SK-N-SH (cell line): ENCODE measurements around the gene SOX2.

ENCODE experiments used
- GABPA ChIP-seq: IDR thresholded peaks from 2 replicates; pipeline ENCODE4 v1.4.0; 2012; ENCODE audit warnings: low read depth, mild to moderate bottlenecking
- RCOR1 ChIP-seq: fragments of 150-350 bp; IDR thresholded peaks from 2 replicates; pipeline ENCODE4 v1.6.1; 2017; ENCODE audit warnings: antibody characterized with exemption, low read length
- TAF1 ChIP-seq: IDR thresholded peaks from 2 replicates; pipeline ENCODE4 v1.6.1; 2012; ENCODE audit warnings: low read depth, mild to moderate bottlenecking, low read length, moderate library complexity, borderline replicate concordance
- TCF12 ChIP-seq: IDR thresholded peaks from 2 replicates; pipeline ENCODE4 v1.4.0; 2012
- TF ChIP-seq, protein P1 (sequence below): fragments of 200-600 bp; sonication (generic); IDR thresholded peaks from 2 replicates; pipeline ENCODE4 v1.6.1; 2017; ENCODE audit warnings: antibody characterized with exemption, mild to moderate bottlenecking, moderate library complexity

GRCh38 chr3:181700168-181701087 is 11.3 kb upstream of the SOX2 start:
- TF ChIP-seq, protein P1, sequence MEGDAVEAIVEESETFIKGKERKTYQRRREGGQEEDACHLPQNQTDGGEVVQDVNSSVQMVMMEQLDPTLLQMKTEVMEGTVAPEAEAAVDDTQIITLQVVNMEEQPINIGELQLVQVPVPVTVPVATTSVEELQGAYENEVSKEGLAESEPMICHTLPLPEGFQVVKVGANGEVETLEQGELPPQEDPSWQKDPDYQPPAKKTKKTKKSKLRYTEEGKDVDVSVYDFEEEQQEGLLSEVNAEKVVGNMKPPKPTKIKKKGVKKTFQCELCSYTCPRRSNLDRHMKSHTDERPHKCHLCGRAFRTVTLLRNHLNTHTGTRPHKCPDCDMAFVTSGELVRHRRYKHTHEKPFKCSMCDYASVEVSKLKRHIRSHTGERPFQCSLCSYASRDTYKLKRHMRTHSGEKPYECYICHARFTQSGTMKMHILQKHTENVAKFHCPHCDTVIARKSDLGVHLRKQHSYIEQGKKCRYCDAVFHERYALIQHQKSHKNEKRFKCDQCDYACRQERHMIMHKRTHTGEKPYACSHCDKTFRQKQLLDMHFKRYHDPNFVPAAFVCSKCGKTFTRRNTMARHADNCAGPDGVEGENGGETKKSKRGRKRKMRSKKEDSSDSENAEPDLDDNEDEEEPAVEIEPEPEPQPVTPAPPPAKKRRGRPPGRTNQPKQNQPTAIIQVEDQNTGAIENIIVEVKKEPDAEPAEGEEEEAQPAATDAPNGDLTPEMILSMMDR, result peak; percentile 87
- TF ChIP-seq RCOR1 (no peak), GABPA (no peak), TAF1 (no peak), TCF12 (no peak)
